Activated gamma-delta T cell (primary cell): ENCODE measurements around the gene GLRA1.
"Not testable (repeated sequence)": the region's sequence is repeated elsewhere in the genome, so short reads cannot be mapped to it uniquely, and the experiment has no call there.

Experiments used
- DNase-seq: peaks from one replicate; lab custom pipeline; 2025; lab: John Stamatoyannopoulos, UW

Gene GLRA1

DNA sequence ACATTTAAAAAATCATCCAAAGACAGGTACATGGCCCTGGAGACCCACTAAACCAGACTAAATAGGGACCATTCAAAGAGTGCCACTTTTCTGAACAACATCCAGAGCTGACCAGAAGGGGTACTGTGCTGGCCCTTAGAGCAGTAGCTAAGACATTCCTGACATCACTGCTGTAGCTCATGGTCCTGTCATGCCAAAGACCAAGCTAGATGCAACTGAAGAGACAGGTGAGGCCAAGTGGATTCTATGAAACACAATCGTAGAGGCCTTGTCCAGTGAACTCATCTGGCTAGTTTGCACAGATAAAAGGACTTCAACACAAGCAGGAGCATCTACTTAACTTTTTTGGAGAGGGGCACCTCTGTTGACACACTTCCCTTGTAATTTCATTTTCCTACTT is 109.6 kb downstream of the GLRA1 start:
- DNase-seq = no peak

DNA sequence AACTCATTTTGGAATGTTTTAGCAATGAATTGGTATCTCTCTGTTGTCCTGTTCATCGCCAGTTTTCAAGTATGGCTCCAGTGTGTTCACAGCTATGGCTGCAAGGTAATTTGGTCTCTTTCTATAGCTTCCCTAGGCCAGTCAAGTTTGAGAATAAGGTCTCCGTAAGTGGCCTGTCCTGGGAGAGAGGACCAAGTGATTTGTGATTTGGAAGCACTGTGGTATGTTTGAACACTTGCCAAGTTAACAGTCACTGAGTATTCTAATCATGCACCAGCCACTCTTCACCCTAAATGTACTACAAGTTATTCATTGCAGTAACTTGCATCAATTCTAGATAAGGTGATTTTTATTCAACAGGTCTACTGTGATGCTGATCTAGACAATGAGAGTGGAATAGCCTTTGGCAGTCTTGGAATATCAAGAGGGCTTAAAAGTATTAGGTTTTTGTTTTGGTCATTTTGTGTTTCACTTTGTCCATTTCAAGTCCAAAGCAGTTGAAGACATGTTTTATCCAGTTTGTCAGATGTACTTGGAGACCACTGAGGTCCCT is 111.8 kb downstream of the GLRA1 start:
- no peak for DNase-seq

- DNase-seq = no peak
Observed at GRCh38 chr5:151811593-151812321, 112.9 kb downstream of the GLRA1 start.

DNA sequence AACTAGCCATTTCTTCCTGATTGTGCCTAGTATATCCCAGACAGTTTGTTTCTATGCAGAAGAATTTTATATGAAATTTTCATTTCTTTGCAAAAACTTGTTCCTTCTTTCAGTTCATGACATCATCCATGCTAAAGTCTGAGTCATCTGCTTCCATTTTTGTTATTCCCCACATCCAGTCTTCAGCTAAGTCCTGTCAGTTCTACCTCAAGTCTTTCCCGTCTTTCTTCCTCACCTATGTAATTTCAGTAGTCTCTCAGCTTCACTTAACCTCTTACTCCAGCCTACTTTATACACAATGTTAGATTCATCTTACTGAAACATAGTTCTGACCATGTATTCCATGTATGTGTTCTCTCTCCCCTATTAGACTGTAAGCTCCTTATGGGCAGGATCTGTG is 113.8 kb downstream of the GLRA1 start:
- no peak for DNase-seq

- no peak for DNase-seq
Observed at GRCh38 chr5:151810449-151810848, 114.2 kb downstream of the GLRA1 start.

DNA sequence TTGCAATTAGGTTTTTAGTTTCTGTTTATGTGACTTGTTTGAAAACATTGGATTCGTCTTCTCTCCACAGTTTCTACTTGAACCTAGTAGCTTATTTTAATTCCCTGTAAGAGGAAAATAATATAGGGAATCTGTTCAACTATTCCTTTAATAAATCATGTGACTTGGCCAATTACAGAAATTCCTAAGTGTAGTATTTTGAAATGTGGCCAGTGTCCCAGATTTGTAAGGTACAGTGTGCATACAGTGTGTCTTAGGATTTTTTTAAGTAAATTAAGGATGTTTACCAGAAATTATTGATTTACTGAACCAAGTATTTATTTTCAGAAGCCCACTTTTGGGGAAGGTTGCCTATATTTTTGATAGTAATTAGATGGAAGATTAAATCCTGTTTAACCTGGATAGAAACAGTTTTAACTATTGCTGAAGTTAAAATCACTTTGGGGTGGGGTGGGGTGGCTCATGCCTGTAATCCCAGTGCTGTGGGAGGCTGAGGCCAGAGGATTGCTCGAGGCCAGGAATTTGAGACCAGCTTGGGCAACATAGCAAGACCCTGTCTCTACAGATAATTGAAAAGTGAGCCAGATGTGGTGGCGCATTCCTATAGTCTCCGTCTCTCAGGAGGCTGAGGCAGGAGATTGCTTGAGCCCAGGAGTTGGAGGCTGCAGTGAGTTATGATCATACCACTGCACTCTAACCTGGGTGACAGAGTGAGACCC is 116.0 kb downstream of the GLRA1 start:
- DNase-seq = no peak

DNA sequence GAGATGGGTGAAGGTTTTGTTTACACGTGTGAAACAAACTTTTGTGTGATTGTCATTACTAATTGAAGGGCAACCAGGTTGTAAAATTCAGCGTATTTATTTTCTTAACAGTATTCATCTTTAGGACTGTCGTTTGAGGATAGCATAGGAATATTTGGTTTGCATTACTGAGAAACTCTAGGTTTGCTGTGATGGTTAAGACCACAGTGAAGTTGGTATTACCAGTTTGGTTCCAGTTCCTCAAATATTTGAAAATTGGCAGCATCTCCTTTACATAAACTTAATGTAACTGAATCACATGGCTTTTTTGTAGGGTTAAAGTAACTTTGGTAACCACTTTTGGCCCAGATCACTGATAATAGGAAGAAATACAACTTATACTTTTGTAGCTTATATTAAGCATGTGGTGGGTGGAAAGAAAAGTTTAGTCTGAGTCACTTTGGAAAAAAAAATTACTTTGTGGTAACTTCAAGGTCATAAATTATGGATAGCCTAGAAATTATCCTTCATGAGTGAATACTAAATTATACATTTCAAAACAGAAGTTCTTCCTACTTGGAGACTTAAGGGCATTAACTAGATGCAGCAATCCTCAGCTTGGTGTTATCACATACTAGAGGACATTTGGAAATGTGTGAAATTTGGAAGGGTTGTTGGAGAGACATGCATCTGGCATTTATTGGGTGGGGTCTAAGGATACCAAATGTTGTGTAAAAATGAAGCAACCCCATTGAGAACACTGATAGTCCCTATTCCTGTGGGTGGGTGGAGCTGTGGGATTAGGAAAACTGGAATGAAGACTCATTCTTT is 119.0 kb downstream of the GLRA1 start:
- DNase-seq = no peak

GRCh38 chr5:151800532-151800931 is 124.1 kb downstream of the GLRA1 start:
- DNase-seq = no peak

GRCh38 chr5:151799407-151799806 is 125.2 kb downstream of the GLRA1 start:
- DNase-seq = no peak

- no peak for DNase-seq
Observed at GRCh38 chr5:151798674-151799073, 126.0 kb downstream of the GLRA1 start.

DNA sequence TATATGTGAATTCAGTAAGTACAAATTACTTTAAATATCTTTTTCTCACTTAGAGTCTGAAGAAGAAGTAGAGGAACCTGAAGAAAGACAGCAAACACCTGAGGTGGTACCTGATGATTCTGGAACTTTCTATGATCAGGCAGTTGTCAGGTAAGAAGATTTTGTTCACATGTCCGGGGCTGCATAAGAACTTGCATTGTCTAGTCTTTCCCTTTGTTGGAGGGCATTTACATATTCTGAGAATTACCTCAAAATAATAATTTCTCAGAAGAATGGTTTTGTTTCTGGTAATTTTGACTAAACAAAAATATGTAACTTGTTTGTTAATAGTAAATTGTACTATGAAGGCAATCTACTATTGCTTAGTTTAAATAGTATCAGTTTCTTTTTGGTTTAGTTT is 129.2 kb downstream of the GLRA1 start:
- DNase-seq = no peak

DNA sequence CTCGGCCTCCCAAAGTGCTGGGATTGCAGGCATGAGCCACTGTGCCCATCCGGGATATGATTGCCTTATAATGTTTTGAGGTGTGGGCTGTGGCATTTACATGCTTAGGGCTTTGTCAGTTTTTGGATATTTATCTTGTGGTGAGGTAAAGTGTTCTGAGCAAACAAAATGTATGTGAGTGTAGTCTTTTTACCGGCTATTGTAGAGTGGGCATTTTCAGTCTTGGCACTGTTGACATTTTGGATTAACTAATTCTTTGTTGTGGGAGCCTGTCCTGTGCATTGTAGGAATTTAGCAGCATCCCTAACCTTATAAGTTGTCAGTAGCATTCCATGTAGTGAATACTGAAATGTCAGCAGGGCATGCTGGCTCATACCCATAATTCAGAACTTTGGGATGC is 131.3 kb downstream of the GLRA1 start:
- DNase-seq = no peak

DNA sequence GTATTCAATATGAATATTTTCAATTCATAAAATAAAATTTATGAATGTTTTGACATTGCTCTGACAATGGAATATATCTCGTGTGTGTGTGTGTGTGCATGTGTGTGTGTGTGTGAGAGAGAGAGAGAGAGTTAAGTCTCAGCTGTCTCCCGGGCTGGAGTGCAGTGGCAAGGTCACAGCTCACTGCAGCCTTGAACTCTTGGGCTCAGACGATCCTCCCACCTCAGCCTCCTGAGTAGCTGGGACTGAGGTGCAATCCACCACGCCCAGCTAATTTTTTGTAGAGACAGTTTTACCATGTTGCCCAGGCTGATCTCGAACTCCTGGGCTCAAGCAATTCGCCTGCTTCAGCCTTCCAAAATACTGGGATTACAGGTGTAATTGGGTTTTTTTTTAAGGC is 136.8 kb downstream of the GLRA1 start:
- DNase-seq = no peak

DNA sequence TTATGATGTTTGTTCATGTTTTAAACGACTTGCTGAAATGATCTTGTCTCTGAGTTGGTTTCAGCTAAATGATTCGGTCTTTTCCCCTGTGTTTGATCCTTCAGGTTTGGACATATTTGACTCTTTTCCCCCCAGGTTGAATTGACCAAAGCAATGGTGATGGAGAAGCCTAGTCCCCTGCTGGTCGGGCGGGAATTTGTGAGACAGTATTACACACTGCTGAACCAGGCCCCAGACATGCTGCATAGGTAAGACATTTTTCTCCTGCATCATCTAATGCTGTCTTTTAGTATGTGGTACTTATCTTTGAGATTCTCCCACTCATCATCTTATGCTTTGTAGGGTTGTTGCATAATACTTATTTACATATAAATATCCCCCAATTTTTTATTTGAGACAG is 138.2 kb downstream of the GLRA1 start:
- no peak for DNase-seq

- DNase-seq = no peak
Observed at GRCh38 chr5:151784141-151784540, 140.5 kb downstream of the GLRA1 start.

- DNase-seq = not testable (repeated sequence)
Observed at GRCh38 chr5:151783664-151784063, 141.0 kb downstream of the GLRA1 start.

DNA sequence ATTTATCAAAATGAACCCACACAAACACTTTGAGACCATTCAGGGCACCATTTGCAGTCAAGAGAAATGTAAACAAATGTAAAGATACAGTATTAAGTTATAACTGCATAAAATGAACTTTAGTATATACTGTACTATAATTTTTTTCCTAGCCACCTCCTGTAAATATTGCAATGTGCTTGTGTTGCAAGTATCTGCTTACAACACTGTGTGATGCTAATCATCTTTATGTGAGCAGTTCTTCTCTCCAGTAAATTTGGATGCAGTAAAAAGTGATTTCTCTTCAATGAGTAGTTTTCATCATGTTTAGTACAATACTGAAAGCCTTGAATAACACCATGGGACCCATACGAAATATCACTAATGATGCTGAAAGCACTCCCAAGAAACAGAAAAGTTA is 143.4 kb downstream of the GLRA1 start:
- no peak for DNase-seq

GRCh38 chr5:151780348-151780747 is 144.3 kb downstream of the GLRA1 start:
- DNase-seq = no peak

GRCh38 chr5:151779531-151780125 is 145.0 kb downstream of the GLRA1 start:
- no peak for DNase-seq

DNA sequence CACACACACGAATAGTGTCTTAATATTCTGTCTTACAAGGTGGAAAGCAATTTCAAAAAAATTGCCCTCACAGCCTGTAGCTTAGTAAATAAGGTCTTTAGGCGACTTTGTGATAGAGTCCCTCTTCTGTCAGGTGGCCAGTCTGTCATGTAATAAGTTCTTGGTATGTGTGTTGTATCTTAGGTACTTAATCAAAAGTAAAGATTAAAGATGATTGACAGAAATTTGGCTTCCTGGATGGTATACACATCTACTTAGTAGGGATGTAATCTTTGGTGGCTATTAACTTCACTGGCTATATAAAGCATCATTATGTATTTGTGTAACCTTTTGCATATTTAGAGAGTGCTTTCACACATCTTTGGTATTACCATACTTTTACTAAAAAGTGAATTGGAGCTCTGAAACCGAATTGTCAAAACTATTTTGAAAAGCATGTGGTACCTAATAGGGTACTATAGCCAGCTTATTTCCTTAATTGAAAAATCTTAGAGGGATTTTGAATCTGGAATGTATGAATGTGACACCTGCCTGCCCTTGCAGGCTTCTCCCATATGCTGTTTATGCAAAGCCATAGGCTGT is 149.5 kb downstream of the GLRA1 start:
- DNase-seq = no peak

- DNase-seq = no peak
Observed at GRCh38 chr5:151773951-151774350, 150.7 kb downstream of the GLRA1 start.
